Measurements from ENCODE around the gene FBXL16. TPM values are rescaled to one million over a fixed set of nuclear protein-coding genes. Genes with fewer than 3 reads are reported as not detected.

FBXL16 gene
- total RNA-seq, 1 donor from 2014 or later = under 0.01 TPM

DNA sequence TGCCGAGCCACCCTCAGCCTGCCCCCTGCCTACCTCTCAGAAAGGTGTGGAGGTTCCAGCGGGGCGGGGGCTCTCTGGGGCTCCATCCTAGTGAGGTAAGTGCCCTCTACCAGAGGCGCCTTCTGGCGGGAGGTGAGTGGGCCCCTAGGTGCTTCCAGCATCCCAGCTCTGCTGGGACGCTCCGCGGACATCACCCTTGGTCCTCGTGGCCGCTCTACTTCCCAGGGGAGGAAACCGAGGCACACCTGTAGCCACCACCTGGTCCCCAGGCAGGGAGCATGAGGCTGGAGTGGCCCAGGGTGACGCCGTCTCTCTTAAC is 62.6 kb downstream of the FBXL16 start:
- no peak for DNase-seq (ENCODE audit: low read depth in 2 of 2)

Other genes with a start within 250 kb of the FBXL16 start
- gene CAPN15, start 178.1 kb downstream of the FBXL16 start, total RNA-seq = 15.5 and 20.2 TPM in 2 replicates
- gene PRR35, start 145.4 kb downstream of the FBXL16 start, total RNA-seq = not detected in 2 replicates
- 2.0 and 2.4 TPM in 2 replicates for gene NHLRC4, start 138.8 kb downstream of the FBXL16 start, total RNA-seq
- 14.2 and 20.2 TPM in 2 replicates for gene PIGQ, start 135.8 kb downstream of the FBXL16 start, total RNA-seq
- 6.8 and 10.9 TPM in 2 replicates for gene RAB40C, start 115.7 kb downstream of the FBXL16 start, total RNA-seq
- under 0.01 and 0.20 TPM in 2 replicates for gene WFIKKN1, start 74.8 kb downstream of the FBXL16 start, total RNA-seq
- 64.5 and 74.0 TPM in 2 replicates for gene METTL26, start 69.5 kb downstream of the FBXL16 start, total RNA-seq
- gene MCRIP2, start 64.0 kb downstream of the FBXL16 start, total RNA-seq = 10.5 and 11.9 TPM in 2 replicates
- 4.2 and 6.1 TPM in 2 replicates for gene WDR90, start 56.4 kb downstream of the FBXL16 start, total RNA-seq
- 20.0 and 25.4 TPM in 2 replicates for gene RHOT2, start 37.7 kb downstream of the FBXL16 start, total RNA-seq
- under 0.01 and 0.22 TPM in 2 replicates for gene RHBDL1, start 30.1 kb downstream of the FBXL16 start, total RNA-seq
- 90.7 and 113 TPM in 2 replicates for gene STUB1, start 25.4 kb downstream of the FBXL16 start, total RNA-seq
- 20.2 and 22.4 TPM in 2 replicates for gene JMJD8, start 21.5 kb downstream of the FBXL16 start, total RNA-seq
- gene WDR24, start 15.4 kb downstream of the FBXL16 start, total RNA-seq = 1.7 and 3.2 TPM in 2 replicates
- gene METRN, start 9.3 kb upstream of the FBXL16 start, total RNA-seq = 13.1 and 28.8 TPM in 2 replicates
- gene ANTKMT, start 15.3 kb upstream of the FBXL16 start, total RNA-seq = 20.0 and 31.2 TPM in 2 replicates
- gene CCDC78, start 20.6 kb upstream of the FBXL16 start, total RNA-seq = 0.40 and 0.44 TPM in 2 replicates
- 4.4 and 5.4 TPM in 2 replicates for gene HAGHL, start 21.3 kb upstream of the FBXL16 start, total RNA-seq
- 23.8 and 33.5 TPM in 2 replicates for gene CIAO3, start 35.2 kb upstream of the FBXL16 start, total RNA-seq
- 0.20 TPM in 1 of 2 replicates, not detected in the other for gene MSLN, start 54.9 kb upstream of the FBXL16 start, total RNA-seq
- 16.3 and 19.0 TPM in 2 replicates for gene RPUSD1, start 82.6 kb upstream of the FBXL16 start, total RNA-seq
- gene CHTF18, start 82.8 kb upstream of the FBXL16 start, total RNA-seq = 4.8 and 6.8 TPM in 2 replicates
- gene GNG13, start 94.9 kb upstream of the FBXL16 start, total RNA-seq = not detected in 2 replicates

Data from lung microvascular endothelial cell (primary cell).